ENCODE data around the gene NEUROD2. TPM values are rescaled to one million over a fixed set of nuclear protein-coding genes. Genes with fewer than 3 reads are reported as not detected.

The NEUROD2 gene
- total RNA-seq, 3 donors from 2014 or later, result 0.05 TPM; not detected in 2

GRCh38 chr17:39598630-39599003 lies 9.1 kb downstream of the NEUROD2 start:
- intact Hi-C loops (cut with DNase I, micrococcal nuclease), result no loop called here
- no peak for ATAC-seq

GRCh38 chr17:39598047-39598481 lies 9.7 kb downstream of the NEUROD2 start:
- peaks cover 7% of the 10 kb centered on the region for H3K4me1 ChIP-seq (ENCODE audit: low read depth)
- no peak overlapping the region for H3K4me3 ChIP-seq
- DNase-seq (no peak), ATAC-seq (no peak)
- no peak for TF ChIP-seq CTCF (IDR thresholded peaks at IDR 0.05)
- intact Hi-C loops (cut with DNase I, micrococcal nuclease), result no loop called here
- H3K9me3 ChIP-seq, result no peaks in the 10 kb centered on the region
- no peaks in the 10 kb centered on the region for H3K36me3 ChIP-seq (ENCODE audit: low read depth)

More at GRCh38 chr17:39598630-39599003, 9.1 kb downstream of the NEUROD2 start:
- Histone ChIP-seq H3K36me3 (ENCODE audit: low read depth) (no peaks in the 10 kb centered on the region), H3K9me3 (no peaks in the 10 kb centered on the region), H3K4me1 (ENCODE audit: low read depth) (peaks cover 7% of the 10 kb centered on the region), H3K4me3 (no peak overlapping the region)
- TF ChIP-seq CTCF (IDR thresholded peaks at IDR 0.05), result no peak
- DNase-seq, result no peak

GRCh38 chr17:39597372-39598046 lies 10.2 kb downstream of the NEUROD2 start:
- Histone ChIP-seq H3K4me1 (ENCODE audit: low read depth) (peaks cover 7% of the 10 kb centered on the region), H3K4me3 (no peak overlapping the region), H3K9me3 (no peaks in the 10 kb centered on the region), H3K36me3 (ENCODE audit: low read depth) (no peaks in the 10 kb centered on the region)
- no peak for TF ChIP-seq CTCF (IDR thresholded peaks at IDR 0.05)
- ATAC-seq, result no peak
- no peak for DNase-seq
- intact Hi-C loops (cut with DNase I, micrococcal nuclease), result no loop called here

GRCh38 chr17:39596543-39597267 lies 11.0 kb downstream of the NEUROD2 start:
- no peak for ATAC-seq
- no peak overlapping the region for H3K4me3 ChIP-seq
- no peak for TF ChIP-seq CTCF (IDR thresholded peaks at IDR 0.05)
- no peaks in the 10 kb centered on the region for H3K9me3 ChIP-seq
- peaks cover 7% of the 10 kb centered on the region for H3K4me1 ChIP-seq (ENCODE audit: low read depth)
- no peaks in the 10 kb centered on the region for H3K36me3 ChIP-seq (ENCODE audit: low read depth)
- DNase-seq, result no peak
- intact Hi-C loops (cut with DNase I, micrococcal nuclease), result no loop called here

GRCh38 chr17:39595928-39596510 lies 11.7 kb downstream of the NEUROD2 start:
- intact Hi-C loops (cut with DNase I, micrococcal nuclease), result no loop called here
- ATAC-seq, result no peak
- Histone ChIP-seq H3K4me3 (no peak overlapping the region), H3K4me1 (ENCODE audit: low read depth) (peaks cover 7% of the 10 kb centered on the region), H3K9me3 (no peaks in the 10 kb centered on the region), H3K36me3 (ENCODE audit: low read depth) (no peaks in the 10 kb centered on the region)
- no peak for TF ChIP-seq CTCF (IDR thresholded peaks at IDR 0.05)
- no peak for DNase-seq
